DMS79 treated with DMSO at 0.1 percent for 48 hours (cell line): ENCODE results near the gene ADORA3.

Source experiments
- DNase-seq: peaks from one replicate; lab custom pipeline; 2025; lab: John Stamatoyannopoulos, UW

Gene ADORA3

DNA sequence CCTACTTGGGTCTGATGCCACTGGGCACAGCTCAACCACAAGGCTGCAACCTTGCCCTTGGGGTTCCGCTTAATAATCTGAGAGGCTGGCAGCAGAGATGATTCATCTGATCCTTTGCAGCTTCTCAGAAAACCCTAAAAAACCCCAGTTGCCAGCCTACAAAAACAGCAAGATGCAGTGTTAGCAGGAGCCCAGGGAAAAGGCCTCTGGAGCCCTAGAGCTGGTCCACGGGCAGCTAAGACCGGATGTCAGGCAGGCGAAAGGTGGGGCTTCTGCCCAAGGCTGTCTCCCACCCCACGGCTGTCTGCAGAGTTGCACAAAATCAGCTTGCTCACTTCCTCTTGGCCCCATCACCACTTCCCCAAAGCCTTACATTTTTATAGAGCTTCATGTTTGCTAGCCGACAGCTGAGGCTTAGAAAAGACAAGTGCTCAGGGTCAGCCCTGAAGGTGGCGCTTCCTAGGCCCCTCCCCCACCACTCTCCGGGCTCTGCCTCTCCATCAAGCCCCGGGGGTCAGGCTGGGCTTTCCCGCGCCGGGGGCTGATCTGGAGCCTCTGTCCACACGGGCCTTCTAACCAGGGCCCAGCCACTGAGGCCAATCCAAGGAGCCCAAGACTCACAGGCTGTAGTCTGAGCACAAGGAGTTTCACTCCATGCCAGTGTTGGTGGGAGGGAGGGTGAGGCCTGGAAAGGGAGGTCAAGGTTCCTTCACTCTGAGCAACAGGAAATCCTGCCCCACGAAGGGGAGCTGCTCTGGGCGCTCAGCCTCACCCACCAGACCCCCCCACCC, 4.2 kb upstream of the ADORA3 start:
- no peak for DNase-seq

DNA sequence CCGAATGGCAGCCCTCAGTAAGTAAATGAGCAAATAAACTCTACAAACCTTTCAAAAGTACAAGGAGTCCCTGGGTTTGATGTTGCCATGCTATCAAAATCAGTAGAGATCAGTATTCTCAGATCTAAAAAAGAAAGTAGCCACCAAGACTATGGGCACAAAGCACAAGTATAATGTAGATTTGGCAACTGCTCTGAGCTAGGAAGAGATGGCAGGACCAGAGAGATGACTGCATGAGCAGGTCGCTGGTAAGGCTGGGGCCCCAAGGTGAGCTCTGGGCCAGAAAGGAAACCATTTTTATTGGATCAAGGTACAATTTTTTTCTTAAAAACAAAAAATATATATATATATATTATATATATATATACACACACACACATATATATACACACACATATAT, 3.1 kb upstream of the ADORA3 start:
- DNase-seq: no peak

DNA sequence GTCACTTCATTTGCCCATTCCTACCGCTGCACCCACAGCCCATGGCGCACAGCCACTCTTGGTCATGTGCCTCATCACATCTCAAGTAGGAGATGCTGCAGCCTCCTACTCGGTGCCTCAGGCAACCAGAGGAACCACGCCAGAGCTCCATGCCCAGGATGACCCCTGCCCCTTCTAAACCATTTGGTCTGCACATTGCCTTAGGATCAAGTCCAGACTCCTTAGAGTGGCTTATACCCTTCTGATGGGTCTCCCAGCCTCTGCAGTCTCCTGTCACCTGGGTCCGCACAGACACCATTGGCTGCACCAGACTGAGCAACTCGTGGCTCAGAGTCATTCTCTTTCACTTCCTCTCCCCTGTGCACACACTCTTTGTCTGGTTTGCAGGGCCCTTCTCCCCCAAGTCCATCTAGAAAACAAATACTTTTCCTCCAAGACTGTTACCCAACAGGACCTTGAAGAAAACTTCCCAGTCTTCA, 2.2 kb upstream of the ADORA3 start:
- DNase-seq: no peak

DNA sequence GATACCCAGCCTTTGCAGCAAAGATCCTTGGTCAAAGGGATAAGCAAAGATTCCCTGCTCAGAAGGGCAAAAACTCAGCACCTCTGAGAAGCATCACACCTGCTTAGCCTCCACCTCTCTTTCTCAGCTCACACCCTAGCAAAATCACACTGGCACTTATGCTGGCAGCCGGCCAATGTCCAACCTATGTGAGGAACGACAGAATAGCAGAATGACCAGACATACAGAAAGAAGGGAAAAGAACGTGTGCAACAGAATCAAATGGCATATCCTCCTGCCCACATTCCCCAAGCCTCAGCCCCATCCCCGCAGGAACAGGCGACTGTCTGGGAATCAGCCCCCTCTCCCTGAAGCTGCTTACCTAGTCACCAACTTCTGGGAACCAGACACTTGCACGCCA, 664 bp upstream of the ADORA3 start:
- DNase-seq: no peak

DNA sequence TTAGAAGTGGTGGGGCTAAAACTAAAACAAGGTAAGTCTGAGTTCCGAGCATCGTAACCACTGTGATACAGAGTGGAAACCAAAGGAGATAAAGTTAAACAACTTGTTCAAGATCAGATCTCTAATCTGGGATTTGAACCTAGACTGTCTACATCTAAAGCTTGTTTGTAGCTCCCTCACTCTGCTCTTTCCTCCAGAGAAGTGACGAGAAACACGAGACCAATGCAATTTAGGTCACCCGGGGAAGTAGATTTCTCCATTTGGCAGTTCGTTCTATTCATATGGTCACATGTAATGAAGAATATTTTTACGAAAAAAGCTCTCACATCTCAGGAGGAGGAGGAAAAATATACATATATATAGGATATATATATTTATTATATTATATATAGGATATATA, 1.8 kb downstream of the ADORA3 start:
- DNase-seq: no peak

DNA sequence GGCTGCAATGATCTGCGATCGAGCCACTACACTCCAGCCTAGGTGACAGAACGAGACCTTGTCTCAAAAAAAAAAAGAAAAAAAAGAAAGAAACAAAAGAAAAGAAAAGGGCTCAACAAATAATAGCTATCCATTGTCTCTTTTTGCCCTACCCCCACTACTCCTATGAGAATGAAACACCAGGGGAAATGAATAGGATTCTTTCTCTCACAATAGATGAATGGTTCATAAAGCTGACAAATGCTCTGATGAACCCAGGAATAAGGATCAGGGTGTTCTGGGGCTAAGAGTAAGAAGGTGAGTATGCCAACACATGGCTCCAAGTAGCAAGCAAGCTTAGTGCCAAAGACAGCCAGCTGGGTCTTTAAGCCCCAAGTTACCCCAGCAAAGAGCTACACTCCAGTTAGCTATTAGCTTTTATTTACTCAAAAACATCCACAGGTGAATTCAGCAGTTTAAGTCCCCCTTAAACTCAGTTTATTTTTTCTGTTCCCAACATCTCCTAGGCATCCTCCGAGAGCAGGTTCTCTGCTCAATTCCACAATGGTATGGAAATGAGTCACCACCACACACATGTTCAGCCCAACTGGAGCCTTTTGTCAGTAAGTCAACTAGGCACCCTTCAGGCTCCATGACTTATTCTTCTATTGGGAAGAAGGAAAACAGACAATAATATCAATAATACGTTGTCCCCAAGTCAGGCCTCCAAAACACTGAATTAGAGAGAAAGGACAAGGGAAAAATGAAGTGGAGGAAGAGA, 4.2 kb downstream of the ADORA3 start:
- no peak for DNase-seq

DNA sequence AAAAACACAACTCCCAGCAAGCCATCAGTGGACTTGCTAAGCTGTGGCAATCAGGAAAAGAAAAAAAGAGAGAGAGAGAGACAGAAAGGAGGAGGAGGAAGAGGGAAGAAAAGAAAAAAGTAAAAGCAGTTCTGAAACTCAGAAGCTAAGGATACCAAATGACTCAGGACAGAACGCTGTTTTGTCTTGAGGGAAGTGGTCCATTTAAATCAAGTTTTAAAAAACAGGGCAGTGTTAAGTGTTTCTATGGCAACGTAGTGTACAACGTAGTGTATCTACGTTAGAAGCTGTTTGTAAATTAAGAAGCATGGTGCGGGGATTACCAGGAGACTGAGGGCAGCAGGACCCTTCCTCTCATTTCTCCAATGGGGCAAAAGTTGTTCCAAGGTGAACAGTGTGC, 5.8 kb downstream of the ADORA3 start:
- no peak for DNase-seq

DNA sequence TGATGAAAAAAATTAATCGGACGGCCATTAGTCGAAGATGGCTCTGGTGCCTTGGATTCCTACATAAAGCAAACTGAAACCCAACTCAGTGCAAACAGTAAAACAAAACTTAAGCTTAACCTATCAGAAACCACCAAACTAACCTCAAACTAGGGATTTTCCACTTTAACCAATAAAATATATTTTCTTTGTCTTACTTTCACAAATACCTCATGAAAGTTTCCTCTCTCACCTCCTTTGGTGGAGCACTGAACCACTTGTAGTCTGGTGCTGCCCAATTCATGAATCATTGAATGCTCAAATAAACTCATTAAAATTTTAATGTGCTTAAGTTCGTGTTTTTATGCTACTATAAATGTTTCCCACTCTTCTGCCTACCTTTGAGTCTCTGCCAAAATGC, 7.0 kb downstream of the ADORA3 start:
- DNase-seq: no peak

DNA sequence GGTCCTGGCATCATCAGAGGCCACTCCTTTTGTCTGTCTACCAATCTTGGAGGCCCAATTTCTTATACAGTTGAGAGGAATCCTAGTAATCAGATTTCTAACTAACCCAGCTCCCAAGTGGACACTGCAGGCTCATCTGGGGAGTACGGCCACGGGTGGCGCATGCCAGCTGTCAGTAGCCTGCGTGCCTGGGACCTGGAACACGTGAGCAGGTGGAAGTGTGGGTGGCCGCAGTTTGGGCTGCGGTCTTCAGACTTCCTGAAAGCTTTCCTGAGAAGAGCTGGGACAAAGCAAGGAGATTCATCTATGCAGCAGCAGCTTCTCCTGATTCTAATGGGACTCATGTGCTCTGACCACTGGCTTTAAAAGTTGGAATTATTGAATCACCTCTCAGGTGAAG, 12.4 kb downstream of the ADORA3 start:
- no peak for DNase-seq

DNA sequence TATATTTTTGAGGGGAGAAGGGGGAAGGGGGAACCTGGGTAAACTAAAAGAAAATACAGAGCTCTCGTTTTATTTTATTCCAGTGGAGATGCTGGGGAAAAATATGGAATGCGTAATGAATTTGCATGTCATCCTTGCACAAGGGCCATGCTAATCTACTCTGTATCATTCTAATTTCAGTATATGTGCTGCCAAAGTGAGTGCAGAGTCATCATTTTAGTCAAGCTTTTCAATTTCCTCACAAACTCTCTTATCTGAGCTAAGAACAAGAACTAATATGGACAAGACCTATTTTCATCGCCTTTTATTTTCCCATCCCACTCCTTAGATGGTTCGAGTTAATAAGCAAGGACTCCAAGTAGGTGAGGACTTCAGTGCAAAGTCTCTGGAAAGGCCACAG, 13.2 kb downstream of the ADORA3 start:
- DNase-seq: no peak

DNA sequence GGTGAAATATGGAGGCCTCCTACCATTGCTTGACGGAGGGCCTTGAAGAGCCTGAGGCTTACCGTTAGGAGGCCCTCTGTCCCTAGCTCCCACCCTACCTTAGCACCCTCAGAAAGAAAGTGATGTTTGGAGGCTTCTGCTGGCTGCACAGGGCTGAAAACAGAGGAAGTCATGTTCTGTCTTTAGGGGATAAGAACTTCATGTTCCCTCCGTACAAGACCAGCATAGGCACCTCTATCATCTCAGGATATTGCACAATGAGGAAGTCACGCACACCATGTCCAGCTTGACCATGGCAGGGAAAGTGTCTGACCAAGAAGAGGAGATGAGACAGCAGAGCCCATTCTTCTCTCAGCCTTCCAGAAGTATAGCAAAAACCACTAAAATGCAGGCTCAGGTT, 13.8 kb downstream of the ADORA3 start:
- no peak for DNase-seq

DNA sequence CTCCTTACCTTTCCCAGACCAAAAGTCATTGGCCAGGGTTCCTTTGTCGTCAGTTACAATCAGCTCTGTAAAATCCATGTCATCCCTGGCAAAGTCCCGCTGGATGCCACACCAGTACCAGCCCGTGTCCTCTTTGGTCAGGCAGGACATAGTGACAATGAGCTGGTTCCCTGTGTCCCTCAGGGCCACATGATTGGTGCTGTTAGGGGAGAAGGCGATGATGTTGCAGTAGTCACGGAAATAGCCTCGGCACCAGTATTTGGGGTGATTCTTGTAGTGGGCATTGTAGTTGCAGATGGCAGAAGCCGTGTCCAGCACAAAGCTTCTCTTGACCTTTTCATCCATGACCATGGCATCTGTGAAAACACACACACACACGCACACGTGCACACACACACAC, 14.8 kb downstream of the ADORA3 start:
- DNase-seq: no peak

DNA sequence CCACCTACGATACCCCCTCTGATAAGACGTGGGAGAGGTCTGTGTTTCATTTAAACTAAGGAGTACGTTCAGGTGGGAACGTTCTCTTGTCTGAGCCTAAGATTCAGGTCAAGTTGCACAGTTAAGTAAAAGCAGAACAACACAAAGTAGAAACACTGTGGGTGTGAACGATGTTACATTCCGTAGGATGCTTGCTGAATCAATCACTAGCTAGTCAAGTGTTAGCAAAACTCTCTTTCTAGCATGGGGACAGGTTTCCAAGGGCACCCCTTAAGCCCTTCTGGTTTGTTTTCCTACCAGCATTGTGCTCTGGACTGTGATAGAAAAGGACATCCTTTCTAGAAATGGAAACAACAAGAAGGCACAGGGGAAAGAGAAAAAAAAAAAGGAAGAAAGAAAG, 16.3 kb downstream of the ADORA3 start:
- no peak for DNase-seq

DNA sequence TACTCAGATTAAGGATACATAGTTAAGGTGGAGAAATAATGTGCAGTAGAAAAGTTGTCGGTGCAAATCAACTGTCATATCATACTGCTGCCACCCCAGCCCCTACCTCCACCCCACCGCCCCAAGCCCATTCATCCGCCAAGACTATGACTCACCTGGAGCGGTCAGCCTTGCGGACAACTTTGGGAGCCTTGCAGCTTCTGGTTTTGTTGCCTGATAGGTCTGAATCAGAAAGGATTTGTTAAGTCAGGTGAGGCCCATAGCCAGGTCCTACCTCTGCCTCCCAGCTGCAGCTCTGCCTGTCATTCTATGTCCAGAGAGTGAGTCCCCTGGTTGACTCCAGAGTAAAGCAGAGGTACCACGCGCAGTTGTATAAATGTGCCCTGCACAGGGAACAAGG, 17.0 kb downstream of the ADORA3 start:
- no peak for DNase-seq

DNA sequence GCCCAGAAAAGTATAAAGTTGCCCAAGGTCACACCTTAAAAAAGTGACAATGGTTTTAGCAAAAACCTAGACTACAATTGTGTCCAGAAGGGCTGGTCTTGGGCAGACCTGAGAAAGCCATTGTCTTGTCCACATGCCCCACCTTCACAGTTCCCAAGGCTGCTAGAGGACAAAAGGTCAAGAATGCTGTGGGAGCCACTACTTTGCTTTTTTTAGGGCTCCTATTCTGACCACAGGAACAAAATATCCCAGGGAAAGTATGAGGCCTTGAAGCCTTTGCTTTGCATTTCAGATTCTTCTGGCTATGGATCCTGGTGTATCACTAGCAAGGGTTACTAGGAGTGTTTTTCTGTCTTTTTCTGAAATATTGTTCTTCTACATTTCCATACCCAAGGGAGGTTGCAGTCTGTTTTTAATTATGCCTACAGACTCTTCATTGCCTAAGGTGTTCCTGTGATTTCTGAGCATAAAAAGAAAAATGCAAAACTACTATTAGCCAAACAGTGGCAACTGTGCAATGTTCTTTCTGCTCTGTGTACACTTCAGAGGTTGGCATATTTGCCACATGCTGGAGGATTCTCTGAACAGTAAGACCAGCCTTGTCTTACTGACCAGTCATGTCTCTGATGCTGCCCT, 18.9 kb downstream of the ADORA3 start:
- no peak for DNase-seq

DNA sequence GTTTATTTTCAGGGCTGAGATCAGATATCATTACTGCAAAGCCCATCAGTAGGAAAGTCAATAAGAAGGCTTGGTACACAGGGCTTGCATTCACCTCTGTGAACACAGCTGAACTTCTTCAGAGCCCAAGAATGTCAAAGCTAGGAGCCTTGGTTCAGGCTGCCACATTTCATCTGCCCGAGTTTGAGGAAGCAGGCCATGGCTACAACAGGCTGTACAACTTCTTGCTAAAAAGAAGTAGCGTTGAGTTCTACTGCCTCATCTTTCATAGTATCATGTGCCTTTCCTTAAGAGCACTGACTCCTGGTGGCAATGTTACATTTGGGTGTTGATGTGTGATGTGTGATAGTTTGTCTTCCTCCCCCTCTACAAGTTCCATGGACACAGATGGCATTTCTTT, 19.6 kb downstream of the ADORA3 start:
- no peak for DNase-seq

DNA sequence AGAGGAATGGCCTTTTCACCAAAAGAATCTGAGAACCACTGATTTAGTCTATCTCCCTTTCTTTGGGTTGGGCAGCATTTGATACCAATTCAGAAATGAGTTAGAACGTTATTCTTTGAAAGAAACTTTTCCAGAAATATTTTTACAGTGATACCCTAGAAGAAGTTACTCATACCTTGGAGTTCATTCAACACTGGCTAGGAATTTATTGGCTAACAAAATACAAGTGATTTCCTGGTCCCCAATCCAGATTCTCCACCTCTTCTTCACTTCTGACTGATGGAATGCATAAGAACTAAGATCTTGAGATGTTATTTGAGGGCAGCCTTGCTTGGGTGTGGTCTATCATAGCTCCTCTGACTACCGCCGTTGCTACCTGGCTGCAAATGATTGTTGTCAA, 20.3 kb downstream of the ADORA3 start:
- DNase-seq: no peak

DNA sequence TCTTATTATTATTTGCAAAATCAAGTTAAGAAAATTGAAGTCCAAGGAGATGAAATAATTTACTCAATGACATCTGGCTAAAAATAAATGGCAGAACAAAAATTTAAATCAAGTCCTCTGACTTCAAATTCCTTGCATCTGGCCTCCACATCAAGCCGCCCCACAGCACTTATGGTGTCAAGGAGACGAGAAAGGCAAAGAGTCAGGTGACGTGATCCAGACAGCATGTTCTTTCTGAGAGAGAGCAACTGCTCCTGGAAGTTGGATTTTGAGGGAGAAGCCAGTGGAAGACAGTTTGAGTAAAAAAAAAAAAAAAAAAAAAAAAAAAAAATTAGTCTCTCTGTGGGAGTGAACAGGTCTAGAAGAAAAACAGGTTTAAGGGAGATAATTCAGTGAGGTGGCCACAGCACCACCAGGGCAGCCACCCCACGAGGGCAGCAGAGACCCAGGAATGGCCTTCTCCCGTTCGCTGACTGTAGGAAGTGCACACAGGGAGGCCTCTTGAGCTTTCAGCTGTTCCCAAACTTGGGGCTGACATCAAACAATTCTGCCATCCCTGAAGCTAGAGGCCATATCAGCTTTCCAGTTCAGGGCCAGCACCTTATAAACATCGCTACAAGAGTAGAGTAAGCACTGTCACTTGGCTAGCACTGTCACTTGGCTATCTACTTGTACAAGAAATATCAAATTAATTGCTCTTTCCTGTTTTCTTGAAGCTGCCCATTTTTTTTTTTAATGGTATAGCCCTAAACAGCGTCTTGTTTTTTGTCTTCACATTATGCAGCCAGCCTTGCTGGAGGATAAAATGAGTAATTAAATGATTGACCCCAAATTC, 21.8 kb downstream of the ADORA3 start:
- peak; percentile 52 for DNase-seq

DNA sequence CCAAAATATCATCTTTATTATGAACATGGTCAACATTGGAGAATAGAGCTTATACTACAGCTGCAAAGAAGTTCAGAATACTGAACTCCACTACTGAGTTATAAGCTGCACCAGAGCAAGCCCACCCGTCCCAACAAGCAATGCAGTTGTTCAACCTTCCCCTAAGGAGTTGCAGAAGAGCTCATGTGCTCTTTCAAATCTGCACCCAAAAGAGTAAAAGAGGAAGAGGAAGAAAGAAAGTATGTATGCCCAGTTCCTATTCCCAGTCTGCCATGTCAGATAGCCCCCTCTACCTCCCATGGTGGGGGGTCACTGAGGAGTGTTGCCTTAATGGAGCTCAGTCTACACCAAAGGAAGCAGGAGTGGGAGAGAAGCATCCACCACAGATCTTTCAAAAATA, 22.8 kb downstream of the ADORA3 start:
- DNase-seq: no peak

DNA sequence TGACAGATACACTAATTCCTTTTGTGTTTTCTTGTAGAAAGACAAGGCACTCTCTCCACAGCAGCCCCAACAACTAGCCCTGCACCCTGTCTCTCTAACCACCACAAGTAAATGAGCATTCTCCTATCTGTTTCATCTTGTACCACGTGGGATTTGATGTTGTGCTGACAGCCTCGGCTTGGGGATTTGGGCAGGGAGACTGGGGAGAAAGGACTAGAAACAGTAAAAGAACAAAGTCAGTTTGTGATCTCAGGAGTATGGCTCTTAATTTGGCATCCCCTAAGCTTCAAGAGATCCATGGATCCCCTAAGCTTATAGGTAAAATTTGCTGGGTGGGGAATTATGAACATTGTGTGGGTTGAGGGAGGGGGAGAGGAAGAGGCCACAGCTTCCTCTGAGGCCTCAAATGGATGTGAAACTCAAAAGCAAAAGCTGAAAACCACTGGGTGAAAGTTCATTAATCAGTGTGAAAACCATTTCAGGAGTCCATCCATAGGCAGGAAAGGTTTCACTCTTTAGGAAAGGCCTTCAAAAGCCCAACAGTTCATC, 26.6 kb downstream of the ADORA3 start:
- DNase-seq: no peak

DNA sequence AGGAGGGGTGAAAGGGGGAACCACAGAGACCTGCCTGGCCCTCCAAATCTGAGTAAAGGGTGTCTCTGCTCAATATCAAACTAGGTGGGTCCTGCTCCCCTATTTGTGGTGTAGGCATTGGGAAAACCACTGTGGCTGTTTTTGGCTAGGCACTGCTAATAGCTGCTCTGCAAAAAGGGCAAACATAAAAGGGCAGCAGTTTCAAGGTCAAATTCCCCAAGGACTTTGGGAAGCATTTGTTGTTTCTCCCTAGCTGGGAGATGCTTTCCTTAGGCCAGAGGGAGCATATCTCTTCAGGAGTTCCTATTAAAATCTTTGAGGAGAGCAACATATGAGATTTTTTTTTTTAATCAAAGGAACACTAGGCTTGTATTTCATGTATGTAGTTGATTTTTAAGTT, 27.2 kb downstream of the ADORA3 start:
- no peak for DNase-seq

DNA sequence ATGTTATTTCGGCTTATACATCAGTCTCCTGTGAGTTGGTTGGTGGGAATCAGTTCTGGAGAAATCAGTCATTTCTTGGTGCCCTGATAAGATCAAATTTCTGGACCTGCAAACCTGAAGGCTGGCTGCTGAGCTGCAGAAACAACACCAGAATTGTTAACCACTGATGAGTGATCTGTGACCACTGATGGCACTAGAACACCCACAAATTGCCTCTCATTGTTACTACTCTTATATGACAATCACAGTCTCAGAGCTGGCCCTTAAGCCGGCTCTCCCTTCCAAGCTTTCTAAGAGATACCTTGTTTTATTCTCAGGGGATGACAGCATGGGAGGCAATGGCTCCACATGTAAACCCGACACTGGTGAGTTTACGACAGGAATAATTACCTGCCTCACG, 27.7 kb downstream of the ADORA3 start:
- DNase-seq: no peak
